Measurements from ENCODE around the gene ZNF765.
"Not testable (repeated sequence)": the region's sequence is repeated elsewhere in the genome, so short reads cannot be mapped to it uniquely, and the experiment has no call there.

- TF ChIP-seq EZH2phosphoT487 (IDR thresholded peaks at IDR 0.05; ENCODE audit: insufficient read depth, low read depth); EZH2 (IDR thresholded peaks at IDR 0.05; ENCODE audit: insufficient read depth, poor library complexity, severe bottlenecking): not testable (repeated sequence)
These were observed 79.9 kb downstream of the ZNF765 start for GRCh38 chr19:53474832-53475231.

Data from GM23248 (cell line).